Ovary (tissue), 3 donors: ENCODE measurements around the gene EHBP1.

Experiments used
- CTCF ChIP-seq, 3 donors: fragments of 450-650 bp in 2 of 3; fragments of 200-600 bp in 1 of 3; IDR thresholded peaks; one replicate each; pipeline versions ENCODE4 v1.5.1 to v1.8.0; 2016 to 2022; ENCODE audit warnings: antibody characterized with exemption in 3 of 3, mild to moderate bottlenecking in 1 of 3
- POLR2A ChIP-seq: fragments of 450-650 bp; IDR thresholded peaks from one replicate; pipeline ENCODE4 v1.6.1; 2017; ENCODE audit warnings: antibody characterized with exemption, mild to moderate bottlenecking, moderate library complexity
- donor health status: DM: no; HTN: no; CAD: no.

GRCh38 chr2:63007813-63008458 is 302.4 kb downstream of the EHBP1 start:
- TF ChIP-seq CTCF (IDR thresholded peaks at IDR 0.05) (no peak), POLR2A (no peak)
